GM23248 (cell line): ENCODE results near the gene XIRP1.

ENCODE experiments used
- EZH2 ChIP-seq: fragments of 200-600 bp; sonication (generic); IDR thresholded peaks from 2 replicates; pipeline ENCODE4 v1.6.1; 2018; ENCODE audit warnings: antibody characterized with exemption, mild to moderate bottlenecking; ENCODE audit not compliant: insufficient read depth, poor library complexity, severe bottlenecking
- EZH2phosphoT487 ChIP-seq: fragments of 200-600 bp; sonication (generic); IDR thresholded peaks from 2 replicates; pipeline ENCODE4 v1.6.1; 2018; ENCODE audit warnings: antibody characterized with exemption, moderate library complexity, mild to moderate bottlenecking, low read depth; ENCODE audit not compliant: insufficient read depth

DNA sequence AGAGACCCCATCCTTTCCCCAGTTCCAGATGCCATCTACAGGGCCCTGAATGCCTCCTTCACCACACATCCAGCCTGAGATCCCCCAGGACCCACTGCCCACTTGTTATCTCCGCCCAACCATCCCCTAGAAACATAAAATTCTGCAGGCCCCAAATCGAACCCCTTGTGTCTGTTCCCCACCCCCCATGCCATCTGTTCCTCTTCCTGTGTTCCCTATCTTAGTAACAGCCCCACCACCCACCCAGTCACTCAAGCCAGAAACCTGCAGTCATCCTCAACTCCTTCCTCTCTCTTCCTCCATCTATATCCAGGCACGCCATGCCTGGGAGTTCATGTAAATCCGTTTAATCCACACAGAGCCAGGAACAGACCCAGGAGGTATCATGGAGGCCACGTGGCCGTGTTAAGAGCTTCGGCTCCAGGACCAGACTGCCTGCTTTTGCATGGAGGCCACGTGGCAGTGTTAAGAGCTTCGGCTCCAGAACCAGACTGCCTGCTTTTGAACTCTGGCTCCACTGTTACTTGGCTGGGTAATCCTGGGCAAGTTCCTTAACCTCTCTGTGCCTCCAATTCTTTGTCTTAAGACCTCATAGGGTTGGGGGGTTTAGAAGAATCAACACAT, 43.8 kb downstream of the XIRP1 start:
- no peak for TF ChIP-seq EZH2
- no peak for TF ChIP-seq EZH2phosphoT487
